Measurements from ENCODE around the gene VDAC2. TPM values are rescaled to one million over a fixed set of nuclear protein-coding genes. Genes with fewer than 3 reads are reported as not detected.
A peak's percentile ranks its signal among the peaks of the same experiment; 100 is the strongest.

VDAC2 gene
- total RNA-seq, 1 experiment from 2014 or later: 285 TPM

- DNase-seq: peak; percentile 18 to 48
- Histone ChIP-seq H3K27ac (no peak overlapping the region), H3K4me3 (no peak overlapping the region), H3K4me1 (no peaks in the 10 kb centered on the region), H3K9me3 (replicated peaks) (no peaks in the 10 kb centered on the region), H3K27me3 (no peaks in the 10 kb centered on the region), H3K36me3 (no peaks in the 10 kb centered on the region)
Observed at GRCh38 chr10:75276069-75276872, 65.7 kb downstream of the VDAC2 start.

- H3K4me3 ChIP-seq: no peak overlapping the region
- 0 out of 2 replicates have a peak, but pooled peaks cover 3% of the 10 kb centered on the region for H3K4me1 ChIP-seq
- no peaks in the 10 kb centered on the region for H3K36me3 ChIP-seq
- H3K27ac ChIP-seq: no peak overlapping the region
- H3K9me3 ChIP-seq (replicated peaks): no peaks in the 10 kb centered on the region
- no peaks in the 10 kb centered on the region for H3K27me3 ChIP-seq
- no peak for DNase-seq
Observed at GRCh38 chr10:75280236-75280635, 69.6 kb downstream of the VDAC2 start.

Other genes starting within 250 kb of the VDAC2 start
- 16.4 and 20.2 TPM in 2 replicates for gene SAMD8, start 99.1 kb upstream of the VDAC2 start, total RNA-seq (2014; rRNA removed; shearing (Covaris generic))
- 5.6 and 6.1 TPM in 2 replicates for gene COMTD1, start 25.2 kb downstream of the VDAC2 start, total RNA-seq (2014; rRNA removed; shearing (Covaris generic))
- 1.8 and 1.9 TPM in 2 replicates for gene ZNF503, start 191.0 kb downstream of the VDAC2 start, total RNA-seq (2014; rRNA removed; shearing (Covaris generic))
- gene LRMDA, start 220.8 kb downstream of the VDAC2 start, total RNA-seq (2014; rRNA removed; shearing (Covaris generic)): 0.24 TPM in 1 of 2 replicates, not detected in the other